ENCODE results near the gene ADTRP.

ADTRP gene

GRCh38 chr6:11778648-11779328 is at the start of gene ADTRP:
Gene ADTRP, minus strand, starts transcription at chr6:11778803. Its CDS starts 44 bp downstream, at chr6:11778759.
- Histone ChIP-seq H3K27ac (peak within 1 kb of the TSS in 1 of 21 experiments; percentile 33), H3K4me3 (no peak within 1 kb of the TSS)

- Histone ChIP-seq H3K4me3 (no peak overlapping the region), H3K27ac (no peak overlapping the region)
These were observed 48.2 kb upstream of the ADTRP start for GRCh38 chr6:11826779-11827178.

GRCh38 chr6:11824986-11825385 is 46.4 kb upstream of the ADTRP start:
- Histone ChIP-seq H3K27ac (no peak overlapping the region), H3K4me3 (no peak overlapping the region)

- no peak overlapping the region for H3K27ac ChIP-seq
These were observed 43.7 kb upstream of the ADTRP start for GRCh38 chr6:11822346-11822745.

GRCh38 chr6:11821781-11822180 is 43.2 kb upstream of the ADTRP start:
- Histone ChIP-seq H3K27ac (no peak overlapping the region), H3K4me3 (no peak overlapping the region)

More at GRCh38 chr6:11822346-11822745, 43.7 kb upstream of the ADTRP start:
- no peak overlapping the region for H3K4me3 ChIP-seq

- no peak overlapping the region for H3K4me3 ChIP-seq
- no peak overlapping the region for H3K27ac ChIP-seq
These were observed 42.2 kb upstream of the ADTRP start for GRCh38 chr6:11820821-11821220.

- Histone ChIP-seq H3K4me3 (no peak overlapping the region), H3K27ac (no peak overlapping the region)
These were observed 40.9 kb upstream of the ADTRP start for GRCh38 chr6:11819486-11819885.

GRCh38 chr6:11815231-11815630 is 36.6 kb upstream of the ADTRP start:
- peak overlapping the region in 15 of 21 experiments; percentile 19 to 76 (median 65) for H3K27ac ChIP-seq
- no peak overlapping the region for H3K4me3 ChIP-seq

- H3K27ac ChIP-seq: peak overlapping the region in 15 of 21 experiments; percentile 19 to 76 (median 65)
- H3K4me3 ChIP-seq: no peak overlapping the region
These were observed 36.2 kb upstream of the ADTRP start for GRCh38 chr6:11814819-11815218.

GRCh38 chr6:11814106-11814505 is 35.5 kb upstream of the ADTRP start:
- H3K27ac ChIP-seq: peak overlapping the region in 6 of 21 experiments; percentile 4 to 70 (median 33)
- H3K4me3 ChIP-seq: no peak overlapping the region

GRCh38 chr6:11813606-11814005 is 35.0 kb upstream of the ADTRP start:
- H3K4me3 ChIP-seq: no peak overlapping the region
- H3K27ac ChIP-seq: peak overlapping the region in 2 of 21 experiments; percentile 31 to 60

GRCh38 chr6:11812951-11813350 is 34.3 kb upstream of the ADTRP start:
- H3K27ac ChIP-seq: peak overlapping the region in 3 of 21 experiments; percentile 3 to 60 (median 31)
- no peak overlapping the region for H3K4me3 ChIP-seq

- H3K27ac ChIP-seq: peak overlapping the region in 2 of 21 experiments; percentile 3 to 18
These were observed 33.8 kb upstream of the ADTRP start for GRCh38 chr6:11812439-11812838.

GRCh38 chr6:11811644-11812264 is 33.2 kb upstream of the ADTRP start:
- H3K27ac ChIP-seq: peak overlapping the region in 11 of 21 experiments; percentile 14 to 79 (median 55)

More at GRCh38 chr6:11812439-11812838, 33.8 kb upstream of the ADTRP start:
- no peak overlapping the region for H3K4me3 ChIP-seq

GRCh38 chr6:11810854-11811643 is 32.4 kb upstream of the ADTRP start:
- H3K27ac ChIP-seq: peak overlapping the region in 15 of 21 experiments; percentile 2 to 83 (median 55)
- H3K4me3 ChIP-seq: no peak overlapping the region

More at GRCh38 chr6:11811644-11812264, 33.2 kb upstream of the ADTRP start:
- H3K4me3 ChIP-seq: no peak overlapping the region

GRCh38 chr6:11810039-11810541 is 31.5 kb upstream of the ADTRP start:
- Histone ChIP-seq H3K27ac (peak overlapping the region in 16 of 21 experiments; percentile 2 to 83 (median 60)), H3K4me3 (no peak overlapping the region)

- no peak overlapping the region for H3K4me3 ChIP-seq
These were observed 29.5 kb upstream of the ADTRP start for GRCh38 chr6:11808054-11808453.

GRCh38 chr6:11806561-11807317 is 28.1 kb upstream of the ADTRP start:
- Histone ChIP-seq H3K4me3 (peak overlapping the region in 2 of 7 experiments; percentile 11 to 34), H3K27ac (peak overlapping the region in 19 of 21 experiments; percentile 7 to 85 (median 67))

More at GRCh38 chr6:11808054-11808453, 29.5 kb upstream of the ADTRP start:
- H3K27ac ChIP-seq: peak overlapping the region in 4 of 21 experiments; percentile 22 to 83 (median 43)
